Activated naive CD4-positive, alpha-beta T cell treated with anti-CD3 and anti-CD28 coated beads, Interleukin-2, amount 50 U/mL, for 16 hours (primary cell): ENCODE results near the gene NRG3.
"Not testable (repeated sequence)": the region's sequence is repeated elsewhere in the genome, so short reads cannot be mapped to it uniquely, and the experiment has no call there.

Experiments used
- DNase-seq: peaks from one replicate; pipeline ENCODE4 v3.0.0-alpha.2; 2020

NRG3 gene

DNA sequence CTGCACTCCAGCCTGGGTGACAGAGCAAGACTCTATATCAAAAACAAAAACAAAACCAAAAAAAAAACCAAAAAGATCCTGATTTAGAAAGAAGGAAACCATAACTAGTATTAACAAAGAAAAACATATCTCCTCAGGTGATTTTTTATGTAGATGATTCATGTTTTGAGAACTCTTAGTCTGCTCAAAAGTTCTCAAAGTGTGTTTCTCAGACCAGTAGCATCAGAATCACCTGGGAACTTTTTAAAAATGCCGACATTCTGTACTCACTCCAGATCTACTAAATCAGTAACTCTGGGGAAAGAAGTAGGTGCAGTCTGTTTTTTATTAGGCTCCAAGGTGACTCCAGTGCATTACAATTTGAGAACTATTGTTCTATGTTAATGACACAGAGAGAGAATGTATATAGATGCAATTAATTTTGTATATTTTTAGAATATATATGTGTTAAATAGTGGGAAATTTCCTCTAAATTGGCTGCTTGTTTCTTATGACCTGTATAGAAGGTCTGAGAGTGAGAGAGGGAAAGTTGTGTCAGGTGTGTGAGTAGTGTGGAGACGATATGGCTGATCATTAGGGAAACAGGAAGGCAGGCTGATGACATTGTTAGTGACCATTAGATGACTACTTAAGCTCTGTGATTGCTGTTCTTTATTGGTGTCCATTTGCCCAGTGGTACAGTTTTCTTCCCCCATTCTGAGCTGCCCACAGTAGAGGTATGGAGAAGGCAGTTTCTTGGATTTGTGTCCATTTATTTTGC is 1075.0 kb downstream of the NRG3 start:
- no peak for DNase-seq

DNA sequence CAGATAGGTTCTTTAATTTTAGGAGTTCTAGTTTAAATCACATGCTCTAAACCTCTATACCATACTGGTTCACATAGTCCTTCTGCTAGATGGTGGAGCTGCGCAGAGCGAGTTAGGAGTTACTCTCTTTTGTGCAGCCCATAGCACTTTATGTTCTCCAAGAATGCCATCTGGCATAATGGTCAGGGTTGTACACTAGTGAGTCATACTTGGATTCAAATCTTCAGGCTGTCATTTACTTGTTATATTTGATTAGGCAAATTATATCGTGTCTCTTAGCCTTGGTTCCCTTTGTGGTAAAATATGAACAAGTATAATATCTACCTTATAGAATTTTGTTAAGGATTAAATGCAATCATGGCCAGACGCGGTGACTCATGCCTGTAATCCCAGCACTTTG is 1078.3 kb downstream of the NRG3 start:
- no peak for DNase-seq

DNA sequence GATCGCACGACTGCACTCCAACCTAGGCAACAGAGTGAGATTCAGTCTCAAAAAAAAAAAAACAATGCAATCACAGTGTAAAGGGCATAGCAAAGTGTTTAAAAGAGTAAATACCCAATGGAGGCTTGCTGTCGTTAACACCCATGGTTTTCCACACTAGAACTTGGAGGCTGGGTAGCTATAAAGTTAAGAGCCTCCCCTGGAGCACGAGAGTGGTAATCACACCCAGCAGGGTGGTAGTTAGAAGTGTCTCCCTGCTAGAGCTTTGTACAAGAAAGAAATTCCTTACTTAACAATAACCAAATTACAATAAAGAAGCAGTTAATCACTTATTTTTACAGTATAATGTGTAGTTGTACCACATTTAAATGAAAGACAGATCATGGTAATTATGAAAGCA is 1078.9 kb downstream of the NRG3 start:
- no peak for DNase-seq

DNA sequence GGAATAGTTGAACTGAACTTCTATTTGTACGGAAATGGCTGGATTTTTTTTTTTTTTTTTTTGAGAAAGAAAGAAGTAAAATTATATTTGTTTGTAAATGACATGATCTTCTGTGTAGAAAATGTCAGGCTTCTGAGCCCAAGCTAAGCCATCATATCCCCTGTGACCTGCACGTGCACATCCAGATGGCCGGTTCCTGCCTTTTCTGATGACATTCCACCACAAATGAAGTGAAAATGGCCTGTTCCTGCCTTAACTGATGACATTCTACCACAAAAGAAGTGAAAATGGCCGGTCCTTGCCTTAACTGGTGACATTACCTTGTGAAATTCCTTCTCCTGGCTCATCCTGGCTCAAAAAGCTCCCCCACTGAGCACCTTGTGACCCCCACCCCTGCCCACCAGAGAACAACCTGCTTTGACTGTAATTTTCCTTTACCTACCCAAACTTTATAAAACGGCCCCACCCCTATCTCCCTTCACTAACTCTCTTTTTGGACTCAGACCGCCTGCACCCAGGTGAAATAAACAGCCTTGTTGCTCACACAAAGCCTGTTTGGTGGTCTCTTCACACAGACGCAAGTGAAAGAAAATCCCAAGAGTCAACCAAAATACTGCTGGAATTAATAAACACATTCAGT is 1085.5 kb downstream of the NRG3 start:
- DNase-seq: not testable (repeated sequence)

DNA sequence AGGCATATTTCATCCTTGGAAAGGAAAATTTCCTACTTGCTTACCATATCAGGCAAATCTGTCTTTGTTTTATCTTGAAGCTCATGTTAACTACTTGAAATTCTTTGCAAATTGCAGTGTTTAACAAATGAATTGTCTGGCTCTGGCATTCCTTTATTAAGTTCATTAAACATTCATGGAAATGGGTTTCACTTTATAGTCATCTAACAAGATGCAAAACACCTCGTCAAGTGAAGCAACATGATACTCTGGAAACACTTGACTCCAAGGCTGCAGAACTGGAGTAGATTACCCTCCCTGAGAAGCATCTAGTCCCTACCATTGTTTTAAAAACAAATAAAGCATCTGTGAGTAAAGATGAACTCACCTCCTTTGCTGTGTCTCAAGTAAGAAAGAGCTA is 1086.9 kb downstream of the NRG3 start:
- DNase-seq: no peak

DNA sequence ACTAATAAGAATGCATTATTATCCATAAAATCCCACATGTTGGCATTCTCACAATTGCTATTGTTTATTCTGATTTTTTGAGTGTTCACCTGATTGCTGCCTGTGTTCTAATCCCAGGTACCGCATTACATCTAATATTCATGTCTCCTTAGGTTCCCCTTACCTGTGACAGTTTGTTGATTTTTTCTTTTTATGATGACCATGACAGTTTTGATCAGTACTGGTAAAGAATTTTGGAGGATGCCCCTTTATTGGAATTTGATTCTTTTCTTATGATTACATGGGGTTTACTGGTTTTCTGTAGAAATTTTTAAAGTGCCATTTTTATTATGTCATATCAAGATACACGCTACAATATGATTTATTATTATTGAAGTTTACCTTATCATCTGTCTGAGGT is 1091.1 kb downstream of the NRG3 start:
- DNase-seq: no peak

DNA sequence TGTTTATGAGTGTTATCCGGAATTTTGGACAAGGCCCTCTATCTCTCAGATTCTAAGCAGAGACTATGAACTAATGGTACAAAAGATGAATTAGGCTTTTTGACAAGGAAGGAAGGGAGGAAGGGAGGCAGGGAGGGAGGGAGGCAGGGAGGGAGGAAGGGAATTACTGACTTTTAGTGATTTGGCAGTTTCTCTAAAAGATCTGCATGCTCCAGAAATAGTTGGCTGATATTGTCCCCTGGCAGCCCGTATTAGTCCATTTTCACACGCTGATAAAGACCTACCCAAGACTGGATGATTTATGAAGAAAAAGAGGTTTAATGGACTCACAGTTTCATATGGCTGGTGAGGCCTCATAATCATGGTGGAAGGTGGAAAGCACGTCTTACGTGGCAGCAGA is 1093.5 kb downstream of the NRG3 start:
- no peak for DNase-seq

DNA sequence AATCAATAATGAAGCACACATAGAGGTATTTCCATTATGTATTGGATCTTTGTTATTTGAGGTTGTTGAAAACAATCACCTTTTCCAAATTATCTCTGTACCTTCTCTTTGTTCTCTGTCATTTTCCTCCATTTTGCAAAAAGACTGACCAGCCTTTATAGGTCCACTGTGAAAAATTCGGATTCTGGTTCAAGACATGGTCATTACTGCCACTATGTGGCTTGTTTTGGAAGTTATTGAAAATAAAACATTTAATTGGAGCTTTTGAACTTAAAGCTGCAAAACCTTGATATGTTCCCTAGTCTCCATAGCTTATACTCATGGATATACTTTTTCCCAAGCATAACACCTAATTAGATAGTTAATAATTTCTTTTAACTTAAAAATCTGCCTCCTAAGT is 1094.4 kb downstream of the NRG3 start:
- DNase-seq: no peak

DNA sequence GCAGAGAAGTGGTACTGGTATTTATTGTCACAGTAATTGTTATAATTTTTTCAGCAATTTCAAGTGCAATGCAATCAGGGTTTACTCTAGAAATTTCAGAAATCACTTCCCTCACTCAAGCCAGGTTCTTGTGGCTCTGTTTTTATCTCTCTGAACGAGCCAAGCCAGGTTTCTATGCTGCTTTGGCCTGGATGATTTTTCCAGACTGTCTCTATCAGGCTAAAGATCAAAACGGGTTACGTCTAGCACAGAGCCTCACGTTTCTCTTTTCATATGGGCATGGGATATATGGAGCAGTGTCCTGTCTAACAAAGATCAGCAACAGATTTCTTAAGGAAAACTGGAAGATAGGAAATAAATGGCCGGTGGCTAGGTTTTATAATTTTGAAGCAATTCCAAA is 1105.3 kb downstream of the NRG3 start:
- DNase-seq: no peak

DNA sequence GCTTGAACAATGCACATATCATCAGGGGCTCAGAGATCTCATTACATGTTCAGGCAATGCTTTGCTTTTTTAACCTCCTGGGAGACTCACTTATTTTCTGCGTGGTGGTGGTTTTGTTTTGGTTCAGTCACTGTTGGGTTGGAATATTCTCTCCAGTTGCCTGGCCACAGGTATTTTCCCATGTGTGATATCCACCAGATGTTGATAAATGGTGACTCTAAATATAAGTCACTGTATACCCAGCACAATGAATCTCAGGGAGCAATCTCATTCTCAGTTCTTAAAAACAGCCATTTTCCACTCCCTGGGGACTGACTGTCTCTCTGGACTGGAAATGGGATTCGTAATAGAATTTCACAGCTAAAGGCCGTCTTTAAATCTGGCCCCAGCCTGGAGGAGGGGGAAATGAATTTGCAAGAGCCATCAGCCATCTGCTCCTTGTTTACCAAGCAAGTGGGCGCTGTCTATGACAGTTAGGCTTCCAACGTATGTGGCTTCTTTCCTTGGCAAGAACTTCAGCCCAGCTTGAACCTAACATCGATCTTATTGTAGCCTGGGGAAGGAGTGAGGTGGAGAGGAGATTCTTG is 1106.2 kb downstream of the NRG3 start:
- no peak for DNase-seq

DNA sequence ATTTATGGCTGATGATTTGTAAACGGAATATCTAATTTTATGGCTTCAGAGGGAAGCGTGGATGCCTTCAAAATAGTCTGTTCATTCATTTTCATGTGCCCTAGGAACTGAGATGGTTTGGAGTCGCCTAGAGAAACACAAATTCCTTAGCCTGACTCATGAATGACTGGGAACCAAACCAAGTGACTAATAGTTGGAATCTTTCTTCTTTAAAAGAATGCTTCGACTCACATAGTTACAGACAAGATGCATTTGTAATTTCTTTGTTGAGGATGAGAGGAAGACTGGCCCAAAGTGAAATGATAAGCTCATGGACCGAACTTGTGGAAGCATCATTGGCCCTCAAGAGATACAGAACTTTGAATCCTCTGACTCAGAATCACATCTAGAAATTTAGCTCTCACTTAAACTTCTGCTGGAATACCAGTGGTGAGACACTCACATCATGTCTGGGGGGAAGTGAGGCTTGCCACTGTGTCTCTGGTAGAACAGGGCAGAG is 1107.2 kb downstream of the NRG3 start:
- no peak for DNase-seq

DNA sequence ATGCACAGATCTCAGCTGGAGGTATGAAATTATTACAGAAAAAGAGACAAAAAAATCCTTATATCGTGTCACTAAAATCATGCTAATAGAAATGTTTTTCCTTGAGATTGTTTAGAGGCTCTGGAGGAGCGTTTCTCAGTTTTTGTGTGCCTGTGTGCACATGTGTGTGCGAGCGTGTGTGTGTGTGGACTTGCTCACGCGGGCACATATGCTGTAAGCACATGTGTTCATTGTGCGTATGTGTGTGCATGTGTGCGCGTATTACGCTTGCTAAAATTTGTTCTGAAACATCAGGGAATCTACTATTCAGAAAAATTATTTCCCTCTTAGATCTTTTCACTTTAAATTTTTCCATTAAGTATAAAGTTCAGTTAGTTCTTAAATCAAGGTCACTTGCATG is 1111.2 kb downstream of the NRG3 start:
- DNase-seq: no peak

DNA sequence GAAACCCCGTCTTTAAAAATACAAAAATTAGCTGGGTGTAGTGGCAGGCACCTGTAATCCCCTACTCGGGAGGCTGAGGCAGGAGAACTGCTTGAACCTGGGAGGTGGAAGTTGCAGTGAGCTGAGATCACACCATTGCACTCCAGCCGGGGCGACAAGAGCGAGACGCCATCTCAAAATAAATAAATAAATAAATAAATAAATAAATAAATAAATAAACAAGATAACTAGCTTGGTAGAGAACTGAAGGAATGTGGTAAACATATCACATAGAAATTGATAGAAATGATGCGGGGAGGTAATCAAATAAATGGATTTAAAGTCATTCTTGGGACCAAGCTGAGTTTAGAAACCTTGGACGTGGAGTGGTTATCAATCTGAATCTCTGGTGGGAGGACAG is 1131.5 kb downstream of the NRG3 start:
- not testable (repeated sequence) for DNase-seq

DNA sequence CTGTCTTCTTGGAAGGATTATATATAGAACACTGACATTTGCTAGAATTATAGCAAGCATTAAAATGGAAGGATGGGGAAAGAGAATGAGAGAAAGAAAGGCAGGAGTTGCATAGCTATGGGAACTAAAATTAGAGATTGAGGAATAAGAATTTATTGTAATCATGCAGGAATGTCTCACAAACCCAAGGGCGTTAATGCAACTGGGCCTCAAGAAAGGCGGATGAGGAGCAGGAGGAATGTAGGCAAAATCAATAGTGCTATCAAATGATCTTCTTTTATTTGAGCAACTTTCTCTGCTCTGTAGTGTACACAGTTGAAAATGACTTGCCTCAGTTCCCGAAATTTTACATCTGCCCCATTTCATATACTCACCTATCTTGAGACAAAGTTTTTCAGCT is 1132.5 kb downstream of the NRG3 start:
- no peak for DNase-seq

DNA sequence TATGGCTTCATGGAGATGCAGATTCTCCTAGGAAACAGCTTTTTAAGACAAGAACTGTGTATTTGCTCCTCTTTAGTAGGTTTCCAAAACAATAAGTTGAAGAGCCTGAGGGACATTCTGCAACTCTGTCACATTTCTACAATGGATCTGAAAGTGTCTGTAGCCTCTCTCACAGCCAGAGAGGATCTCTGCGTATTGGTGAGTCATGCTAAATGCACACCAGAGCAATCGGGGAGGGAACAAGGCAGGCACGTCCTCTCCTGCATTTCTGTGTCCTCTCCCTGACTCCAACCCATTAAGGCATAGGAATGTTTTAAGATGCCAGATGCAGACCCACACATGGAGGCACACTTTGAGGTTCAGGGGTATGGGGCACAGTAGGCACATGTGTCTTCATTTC is 1137.9 kb downstream of the NRG3 start:
- DNase-seq: no peak

DNA sequence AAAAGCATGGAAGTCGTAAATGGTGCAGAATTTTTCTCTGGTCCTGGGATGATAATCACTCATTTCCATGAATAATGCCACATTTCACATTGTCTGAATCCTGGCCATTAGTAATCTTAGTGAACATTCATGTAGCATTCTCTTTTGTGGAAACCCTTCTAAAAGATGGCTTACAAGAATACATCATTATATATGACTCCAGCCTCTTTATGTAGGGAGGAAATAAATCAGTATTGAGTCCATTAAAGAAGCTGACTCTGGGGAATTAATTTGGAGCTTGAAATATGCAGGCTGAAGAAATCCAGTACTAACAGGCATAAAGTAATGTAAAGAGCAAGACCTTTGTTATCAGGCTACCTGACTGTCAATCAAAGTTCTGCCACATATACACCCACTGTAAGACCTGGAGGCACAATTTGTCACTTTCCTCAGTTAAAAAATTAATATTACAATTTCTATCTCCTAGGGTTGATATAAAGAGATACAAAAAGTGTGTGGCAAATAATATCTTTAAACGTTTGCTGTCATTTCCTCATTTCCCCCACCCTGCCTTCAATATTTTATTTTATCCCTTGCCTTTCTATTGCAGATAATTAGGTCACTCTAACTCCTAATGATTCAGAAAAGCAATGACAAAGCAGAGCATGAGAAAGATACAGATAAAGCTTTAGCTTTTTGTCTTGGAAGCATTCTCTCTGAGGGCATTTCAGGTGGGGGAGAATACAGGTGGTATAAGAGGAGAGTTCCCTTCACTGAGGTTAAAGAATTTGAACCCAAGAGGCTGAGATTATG is 1142.3 kb downstream of the NRG3 start:
- DNase-seq: no peak

DNA sequence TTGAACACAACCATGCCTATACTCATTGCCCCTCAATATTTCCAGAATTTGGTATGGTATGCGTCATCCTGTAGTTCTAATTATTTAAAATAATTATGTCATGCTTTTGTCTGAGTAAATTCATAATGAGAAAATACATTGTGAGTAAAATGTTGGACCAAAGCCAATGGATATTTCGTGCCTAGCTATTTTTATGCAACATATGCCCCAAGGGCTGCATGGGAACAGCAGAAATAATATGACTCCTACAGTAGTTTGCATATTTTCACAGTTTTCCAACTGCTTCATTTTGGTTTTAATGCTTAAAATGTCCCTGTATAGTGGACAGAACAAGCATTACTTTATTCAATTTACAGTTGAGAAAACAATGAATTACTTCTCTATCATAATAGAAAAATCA is 1148.7 kb downstream of the NRG3 start:
- DNase-seq: no peak
